HepG2 (cell line): ENCODE measurements around the gene CA11. TPM values are rescaled to one million over a fixed set of nuclear protein-coding genes. Genes with fewer than 3 reads are reported as not detected.

ENCODE experiments used
- AHDC1 ChIP-seq: sonication (generic); formaldehyde crosslinking; IDR thresholded peaks from 2 replicates; pipeline ENCODE4 v1.5.1; 2020; ENCODE audit warnings: mild to moderate bottlenecking, missing genetic modification reagents, borderline replicate concordance
- CCDC6 ChIP-seq: sonication (generic); formaldehyde crosslinking; IDR thresholded peaks from 2 replicates; pipeline ENCODE4 v1.8.1; 2022; ENCODE audit warnings: mild to moderate bottlenecking, missing genetic modification reagents, moderate library complexity
- FOXK1 ChIP-seq: sonication (generic); formaldehyde crosslinking; IDR thresholded peaks from 2 replicates; pipeline ENCODE4 v1.4.0; 2020; ENCODE audit warnings: low read depth, missing genetic modification reagents, borderline replicate concordance
- FOXP1 ChIP-seq, 2 experiments: fragments of 450-650 bp in 1 of 2; IDR thresholded peaks; 2 replicates each; pipeline ENCODE4 v1.6.1; 2017 to 2018; ENCODE audit warnings: antibody characterized with exemption in 1 of 2
- IKZF5 ChIP-seq: IDR thresholded peaks from 2 replicates; pipeline ENCODE4 v1.6.1; 2018; ENCODE audit warnings: missing genetic modification reagents, mild to moderate bottlenecking, missing compliant biosample characterization
- LRRFIP1 ChIP-seq: sonication (generic); formaldehyde crosslinking; conservative IDR thresholded peaks from 2 replicates; pipeline ENCODE4 v1.4.0; 2020; ENCODE audit warnings: missing genetic modification reagents
- NR2F2 ChIP-seq: IDR thresholded peaks from 2 replicates; pipeline ENCODE4 v1.6.1; 2012; ENCODE audit warnings: low read depth, inconsistent platforms, borderline replicate concordance
- NR3C1 ChIP-seq: sonication (generic); formaldehyde crosslinking; IDR thresholded peaks from 2 replicates; pipeline ENCODE4 v1.4.0; 2020; ENCODE audit warnings: missing genetic modification reagents
- PHF8 ChIP-seq: sonication (generic); formaldehyde crosslinking; IDR thresholded peaks from 2 replicates; pipeline ENCODE4 v1.5.0; 2020; ENCODE audit warnings: missing genetic modification reagents
- SAP130 ChIP-seq: IDR thresholded peaks from 2 replicates; pipeline ENCODE4 v1.6.1; 2016; ENCODE audit warnings: low read depth
- SRF ChIP-seq: IDR thresholded peaks from 2 replicates; pipeline ENCODE4 v1.6.1; 2011; ENCODE audit warnings: mild to moderate bottlenecking, low read depth, low read length, moderate library complexity
- SRSF9 ChIP-seq: fragments of 200-400 bp; formaldehyde crosslinking; IDR thresholded peaks from 2 replicates; pipeline ENCODE4 v1.6.1; 2018; ENCODE audit warnings: borderline replicate concordance, mild to moderate bottlenecking, low read depth, low read length; ENCODE audit not compliant: insufficient read depth, poor library complexity, severe bottlenecking
- TFDP2 ChIP-seq: sonication (generic); formaldehyde crosslinking; IDR thresholded peaks from 2 replicates; pipeline ENCODE4 v1.4.0; 2020; ENCODE audit warnings: missing genetic modification reagents
- ZBTB2 ChIP-seq: sonication (generic); formaldehyde crosslinking; IDR thresholded peaks from 2 replicates; pipeline ENCODE4 v1.8.0; 2022; ENCODE audit warnings: low read depth, missing genetic modification reagents
- ZKSCAN1 ChIP-seq: fragments of 150-350 bp; IDR thresholded peaks from 2 replicates; pipeline ENCODE4 v1.6.1; 2014; ENCODE audit warnings: low read length
- ZNF121 ChIP-seq: sonication (generic); formaldehyde crosslinking; IDR thresholded peaks from 2 replicates; pipeline ENCODE4 v1.5.0; 2020; ENCODE audit warnings: mild to moderate bottlenecking, missing genetic modification reagents
- polyA plus RNA-seq, 8 experiments: library from polyadenylated mRNA; depleted of rRNA in 3 of 8; stranded (reverse) in 7 of 8; unstranded in 1 of 8; fragments of >200 nt; fragmentation: Illumina TruSeq in 4 of 8; extraction: Trizol in 4 of 8; gene quantifications; 2 replicates each; pipeline versions ENCODE4 v1.2.1 to v1.2.3, GENCODE V29; 2011 to 2016; ENCODE audit warnings: low read depth in 4 of 8, missing spikeins in 1 of 8, mixed read lengths in 1 of 8; ENCODE audit not compliant: insufficient read depth in 1 of 8
- total RNA-seq, 5 experiments: library from RNA; depleted of rRNA; stranded (reverse); fragments of >200 nt; fragmentation: Illumina TruSeq; extraction: Trizol; gene quantifications; 2 replicates each; pipeline ENCODE4 v1.2.3, GENCODE V29; 2016; ENCODE audit warnings: low read depth in 1 of 5

The CA11 gene
- total and polyA plus RNA-seq, 2 of the 13 experiments (the other 11 are each of a cell fraction or from before 2014, with no cell fraction given) = 0.41 to 0.58 TPM

- TF ChIP-seq LRRFIP1 (CRISPR knock-in tag) (no peak), ZBTB2 (CRISPR knock-in tag) (no peak), FOXK1 (CRISPR knock-in tag) (no peak), IKZF5 (CRISPR knock-in tag) (peak; percentile 43; the same call in 1 of the 2 replicates), SAP130 (CRISPR knock-in tag) (0 out of 2 replicates have a peak, but pooled peaks have one; percentile 32), AHDC1 (CRISPR knock-in tag) (no peak), ZNF121 (CRISPR knock-in tag) (no peak), ZKSCAN1 (no peak), PHF8 (no peak), NR3C1 (CRISPR knock-in tag) (no peak), SRSF9 (no peak), TFDP2 (CRISPR knock-in tag) (0 out of 2 replicates have a peak, but pooled peaks have one; percentile 43), SRF (no peak), NR2F2 (no peak; the same call in 1 of the 2 replicates), FOXP1 (IDR thresholded peaks at IDR 0.05) (no peak), FOXP1 (CRISPR knock-in tag; IDR thresholded peaks at IDR 0.05) (no peak), CCDC6 (CRISPR knock-in tag) (no peak)
Observed at GRCh38 chr19:48588670-48589401, 57.2 kb downstream of the CA11 start (continued).
